Measurements from ENCODE around the gene CUL7. TPM values are rescaled to one million over a fixed set of nuclear protein-coding genes. Genes with fewer than 3 reads are reported as not detected.

The CUL7 gene
- 19.6 and 39.2 TPM in 2 replicates for total RNA-seq (2014; rRNA removed; shearing (Covaris generic))

DNA sequence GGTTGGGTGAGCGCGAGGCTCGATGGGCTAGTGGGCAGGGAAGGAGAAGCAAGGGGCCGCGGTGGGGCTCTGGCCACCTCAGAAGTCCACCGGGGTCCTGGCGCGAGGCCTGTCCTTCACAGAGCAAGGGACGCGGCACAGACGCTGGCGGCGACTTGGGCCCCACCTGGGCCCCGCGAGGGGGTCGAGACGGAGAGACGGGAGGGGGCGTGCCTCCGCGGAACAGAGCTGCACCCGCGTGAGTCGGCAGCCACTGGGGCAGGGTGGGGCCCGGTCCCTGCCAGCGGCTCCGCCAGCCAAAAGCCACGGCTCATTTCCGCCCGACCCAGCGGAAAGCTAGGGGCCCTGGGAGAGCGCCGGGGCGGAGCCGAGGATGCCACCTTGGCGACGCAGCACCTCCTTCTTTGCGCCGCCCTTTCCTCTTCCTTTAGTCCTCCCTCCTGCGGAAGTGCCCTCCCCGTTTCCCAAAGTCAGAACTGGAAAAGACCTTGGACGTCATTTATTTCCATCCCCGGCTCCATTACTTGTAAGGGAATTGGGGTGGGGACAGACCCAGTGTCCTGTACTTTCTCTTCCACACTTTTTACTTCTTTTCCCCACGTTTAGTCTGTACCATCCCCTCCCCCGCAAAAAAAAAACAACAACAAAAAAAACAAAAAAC lies at the start of gene CUL7:
Gene CUL7, minus strand, starts transcription at position 307 of the 661 bp plus-strand sequence. CDS start 1,063 bp downstream, outside the sequence.
- no peaks in the 10 kb centered on the region for H3K27me3 ChIP-seq (ENCODE audit: control insufficient read depth, insufficient read depth, low read length)
- peaks cover 20% of the 10 kb centered on the region for H3K36me3 ChIP-seq (replicated peaks; ENCODE audit: control insufficient read depth, insufficient read depth, low read length)
- H3K4me3 ChIP-seq (ENCODE audit: insufficient read depth, low read depth, low read length) = peak within 1 kb of the TSS; percentile 90
- DNase-seq = peak; percentile 99

DNA sequence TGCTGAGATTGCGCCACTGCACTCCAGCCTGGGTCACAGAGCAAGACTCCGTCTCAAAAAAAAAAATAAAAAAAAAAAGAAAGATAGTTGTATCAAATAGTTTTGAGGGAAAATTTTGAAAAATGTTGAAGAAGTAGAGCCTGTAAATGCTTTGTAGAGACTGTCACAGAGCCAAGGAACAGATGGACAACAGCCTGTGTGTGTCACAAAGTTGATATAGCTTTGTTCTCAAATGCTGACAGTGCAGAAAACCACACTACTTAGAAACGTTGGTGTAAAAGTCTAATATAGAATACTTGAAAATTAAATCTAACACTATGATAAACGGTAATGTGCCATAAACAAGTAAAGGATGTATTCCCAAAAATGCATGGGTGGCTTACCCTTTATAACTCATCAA lies 47.8 kb upstream of the CUL7 start:
- Histone ChIP-seq H3K4me3 (ENCODE audit: insufficient read depth, low read depth, low read length) (no peak overlapping the region), H3K36me3 (replicated peaks; ENCODE audit: control insufficient read depth, insufficient read depth, low read length) (no peaks in the 10 kb centered on the region), H3K27me3 (ENCODE audit: control insufficient read depth, insufficient read depth, low read length) (no peaks in the 10 kb centered on the region)
- DNase-seq = no peak

DNA sequence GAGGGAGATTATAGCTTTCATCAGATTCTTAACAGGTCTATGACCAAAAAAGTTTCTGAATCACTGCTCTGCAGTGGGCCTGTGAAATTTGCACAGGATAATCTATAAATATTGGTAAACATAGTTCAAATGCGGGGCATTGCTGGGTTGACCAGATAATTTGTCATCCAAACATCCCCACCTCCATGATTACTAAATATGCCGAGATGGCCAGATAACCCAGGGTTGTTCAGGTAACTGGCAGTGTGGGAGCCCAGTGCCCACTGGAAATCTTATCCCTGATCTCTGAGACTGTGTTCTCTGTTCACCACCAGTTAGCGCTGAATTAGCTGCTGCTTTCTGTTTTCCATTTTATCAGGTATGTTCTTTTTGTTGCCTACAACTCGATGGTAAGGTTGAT lies 43.9 kb upstream of the CUL7 start:
- DNase-seq = peak; percentile 7
- no peaks in the 10 kb centered on the region for H3K27me3 ChIP-seq (ENCODE audit: control insufficient read depth, insufficient read depth, low read length)
- no peaks in the 10 kb centered on the region for H3K36me3 ChIP-seq (replicated peaks; ENCODE audit: control insufficient read depth, insufficient read depth, low read length)
- H3K4me3 ChIP-seq (ENCODE audit: insufficient read depth, low read depth, low read length) = no peak overlapping the region

DNA sequence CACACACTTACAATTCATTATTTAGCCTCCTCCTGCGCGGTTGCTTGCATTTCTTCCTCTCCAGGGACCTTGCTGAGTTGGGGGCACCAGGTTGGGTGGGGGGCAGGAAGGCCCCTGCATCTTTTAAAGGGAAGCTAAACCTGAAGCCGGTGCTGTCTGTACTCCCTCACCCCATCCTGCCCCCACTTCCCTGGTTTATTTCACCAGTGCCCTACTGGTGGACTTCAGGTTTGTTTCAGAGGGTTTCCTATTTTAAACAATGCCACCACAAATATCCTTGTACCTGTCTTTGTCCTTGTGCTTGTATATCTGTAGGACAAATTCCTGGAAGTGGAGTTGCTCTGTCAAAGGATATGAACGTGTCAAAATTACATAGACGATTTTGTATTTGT lies 43.4 kb upstream of the CUL7 start:
- Histone ChIP-seq H3K27me3 (ENCODE audit: control insufficient read depth, insufficient read depth, low read length) (no peaks in the 10 kb centered on the region), H3K4me3 (ENCODE audit: insufficient read depth, low read depth, low read length) (no peak overlapping the region), H3K36me3 (replicated peaks; ENCODE audit: control insufficient read depth, insufficient read depth, low read length) (no peaks in the 10 kb centered on the region)
- peak; percentile 38 for DNase-seq

DNA sequence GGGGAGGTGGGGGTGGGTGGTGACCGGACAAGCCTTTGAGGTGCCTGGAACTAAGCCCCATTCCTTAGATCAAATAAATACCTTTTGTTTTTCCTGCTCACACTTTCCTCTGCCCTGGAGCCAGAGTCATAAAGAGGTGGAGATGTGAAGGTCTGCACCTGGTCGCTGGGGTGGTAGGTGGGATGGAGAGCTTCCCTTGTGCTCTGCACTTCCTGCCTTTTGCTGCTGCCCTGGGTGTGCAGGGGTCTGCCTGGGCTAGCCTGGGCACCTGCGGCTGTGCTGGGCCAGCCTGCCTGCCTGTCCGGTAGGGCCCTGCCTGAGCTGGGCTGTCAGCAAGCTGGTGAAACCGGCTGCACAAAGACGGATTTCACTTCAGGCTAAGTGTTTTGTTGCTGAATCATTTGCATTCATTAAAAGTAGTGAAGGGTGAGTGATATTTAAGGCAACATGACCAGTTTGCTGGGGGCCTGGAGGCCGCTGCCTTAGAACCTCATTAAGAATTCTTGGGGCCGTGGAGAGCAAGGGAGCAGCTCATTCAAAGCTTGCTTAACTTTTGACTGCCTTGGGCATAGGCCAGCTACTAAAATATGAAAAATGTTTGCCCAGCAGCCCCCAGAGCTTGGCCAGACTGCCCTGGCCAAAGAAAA lies 42.9 kb upstream of the CUL7 start:
- no peaks in the 10 kb centered on the region for H3K36me3 ChIP-seq (replicated peaks; ENCODE audit: control insufficient read depth, insufficient read depth, low read length)
- H3K4me3 ChIP-seq (ENCODE audit: insufficient read depth, low read depth, low read length) = no peak overlapping the region
- DNase-seq = peak; percentile 62
- no peaks in the 10 kb centered on the region for H3K27me3 ChIP-seq (ENCODE audit: control insufficient read depth, insufficient read depth, low read length)

DNA sequence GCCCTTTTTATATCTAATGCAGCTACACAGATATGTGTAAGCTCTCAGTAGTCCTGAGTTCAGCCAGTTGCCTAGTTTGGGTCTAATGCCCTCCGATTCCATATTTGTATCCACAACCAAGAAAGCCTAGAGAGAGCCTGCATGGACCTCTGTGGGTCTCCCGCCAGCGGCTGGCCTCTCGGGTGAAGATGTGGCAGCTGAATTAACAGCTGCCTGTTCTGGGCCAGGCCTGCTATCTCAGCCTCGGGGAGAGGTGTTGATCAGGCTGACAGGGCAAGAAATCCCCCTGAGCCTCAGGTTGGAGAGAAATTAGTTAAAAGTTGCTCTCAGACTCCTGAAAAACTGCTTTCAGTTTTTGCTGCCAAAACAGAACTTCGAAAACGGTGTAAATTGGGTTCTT lies 42.3 kb upstream of the CUL7 start:
- no peak overlapping the region for H3K4me3 ChIP-seq (ENCODE audit: insufficient read depth, low read depth, low read length)
- no peaks in the 10 kb centered on the region for H3K36me3 ChIP-seq (replicated peaks; ENCODE audit: control insufficient read depth, insufficient read depth, low read length)
- no peaks in the 10 kb centered on the region for H3K27me3 ChIP-seq (ENCODE audit: control insufficient read depth, insufficient read depth, low read length)
- peak; percentile 29 for DNase-seq

DNA sequence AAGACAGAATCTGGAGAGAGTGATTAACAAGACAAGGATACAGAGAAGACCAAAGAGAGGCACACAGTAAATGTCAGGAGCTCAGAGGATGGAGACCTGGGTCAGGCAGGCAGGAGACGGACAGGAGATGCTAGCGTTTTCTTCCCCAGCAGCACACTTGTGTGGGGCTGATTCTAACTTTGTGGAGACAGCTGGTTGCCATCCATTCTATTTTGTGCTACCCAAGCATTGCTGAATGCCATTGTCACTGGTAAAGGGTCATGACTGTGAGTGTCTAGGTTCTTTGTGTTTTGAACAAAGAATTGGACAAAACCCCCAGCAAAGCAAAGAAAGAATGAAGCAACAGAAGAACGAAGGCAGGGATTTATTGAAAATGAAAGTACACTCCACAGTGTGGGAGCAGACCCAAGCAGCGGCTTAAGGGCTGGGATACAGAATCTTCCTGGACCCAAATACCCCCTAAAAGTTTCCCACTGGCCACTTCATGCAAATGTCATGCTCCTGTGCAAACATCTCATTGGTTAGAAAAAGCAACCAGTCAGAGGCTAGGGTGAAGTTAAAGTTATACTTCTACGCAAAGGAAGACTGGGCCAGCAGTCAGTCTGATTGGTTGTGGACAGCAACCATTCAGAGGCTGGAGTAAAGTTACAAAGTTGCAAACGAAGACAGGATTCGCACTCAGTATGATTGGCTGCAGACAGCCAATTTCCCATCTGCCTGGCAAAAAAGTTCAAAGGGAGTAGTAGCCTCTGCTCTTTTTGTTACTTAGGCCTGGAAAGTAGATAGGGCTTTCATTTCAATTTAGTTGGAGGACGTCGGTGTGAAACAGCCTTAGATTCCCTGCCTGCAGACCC lies 40.0 kb upstream of the CUL7 start:
- H3K36me3 ChIP-seq (replicated peaks; ENCODE audit: control insufficient read depth, insufficient read depth, low read length) = no peaks in the 10 kb centered on the region
- no peaks in the 10 kb centered on the region for H3K27me3 ChIP-seq (ENCODE audit: control insufficient read depth, insufficient read depth, low read length)
- no peak overlapping the region for H3K4me3 ChIP-seq (ENCODE audit: insufficient read depth, low read depth, low read length)
- DNase-seq = peak; percentile 31

DNA sequence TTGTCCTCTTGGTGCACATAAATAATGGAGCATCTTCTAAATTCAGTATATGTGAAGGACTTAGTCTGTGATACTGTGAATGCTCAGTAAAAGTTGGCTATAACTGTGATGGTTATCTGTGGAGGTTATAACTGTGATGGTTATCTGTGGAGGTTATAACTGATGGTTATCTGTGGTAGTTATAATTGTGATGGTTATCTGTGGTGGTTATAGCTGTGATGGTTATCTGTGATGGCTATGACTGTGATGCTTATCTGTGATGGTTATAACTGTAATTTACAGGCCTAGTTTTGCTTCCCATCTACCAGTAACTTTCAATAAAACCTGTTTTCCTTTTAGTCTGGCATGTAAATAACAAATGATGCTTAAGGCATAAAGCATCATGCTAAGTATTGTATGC lies 39.0 kb upstream of the CUL7 start:
- Histone ChIP-seq H3K4me3 (ENCODE audit: insufficient read depth, low read depth, low read length) (no peak overlapping the region), H3K27me3 (ENCODE audit: control insufficient read depth, insufficient read depth, low read length) (no peaks in the 10 kb centered on the region), H3K36me3 (replicated peaks; ENCODE audit: control insufficient read depth, insufficient read depth, low read length) (no peaks in the 10 kb centered on the region)
- DNase-seq = no peak

DNA sequence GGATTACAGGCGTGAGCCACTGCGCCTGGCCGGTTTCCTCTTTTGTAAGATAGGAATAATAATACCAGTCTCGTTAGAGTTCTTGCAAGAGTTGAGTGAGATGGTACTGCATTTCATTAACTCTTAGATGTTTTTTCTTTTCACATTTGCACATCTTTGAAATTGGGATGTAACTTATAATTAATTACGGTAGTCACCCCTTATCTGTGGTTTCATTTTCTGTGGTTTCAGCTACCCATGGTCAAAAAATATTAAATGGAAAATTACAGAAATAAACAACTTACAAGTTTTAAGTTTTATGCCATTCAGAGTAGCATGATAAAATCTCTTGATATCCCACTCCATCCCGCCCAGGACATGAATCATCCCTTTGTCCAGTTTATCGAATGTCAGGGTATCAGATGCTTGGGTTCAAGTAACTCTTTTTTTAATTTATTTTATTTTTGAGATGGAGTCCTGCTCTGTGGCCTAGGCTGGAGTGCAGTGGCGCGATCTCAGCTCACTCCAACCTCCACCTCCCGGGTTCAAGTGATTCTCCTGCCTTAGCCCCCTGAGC lies 37.9 kb upstream of the CUL7 start:
- Histone ChIP-seq H3K27me3 (ENCODE audit: control insufficient read depth, insufficient read depth, low read length) (no peaks in the 10 kb centered on the region), H3K4me3 (ENCODE audit: insufficient read depth, low read depth, low read length) (no peak overlapping the region), H3K36me3 (replicated peaks; ENCODE audit: control insufficient read depth, insufficient read depth, low read length) (no peaks in the 10 kb centered on the region)
- DNase-seq = no peak

DNA sequence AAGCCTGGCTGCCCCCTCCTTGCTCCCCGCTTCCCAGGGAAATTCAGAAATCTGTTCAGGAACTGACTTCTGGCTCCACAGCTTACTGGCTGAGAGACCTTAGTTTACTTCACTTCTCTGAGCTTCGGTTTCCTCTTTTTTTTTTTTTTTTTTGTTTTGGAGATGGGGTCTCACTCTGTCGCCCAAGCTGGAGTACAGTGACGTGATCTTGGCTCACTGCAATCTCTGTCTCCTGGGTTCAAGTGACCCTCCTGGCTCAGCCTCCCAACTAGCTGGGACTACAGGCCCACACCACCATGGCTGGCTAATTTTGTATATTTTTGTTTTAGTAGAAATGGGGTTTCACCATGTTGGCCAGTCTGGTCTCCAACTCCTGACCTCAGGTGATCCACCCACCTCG lies 37.4 kb upstream of the CUL7 start:
- Histone ChIP-seq H3K4me3 (ENCODE audit: insufficient read depth, low read depth, low read length) (no peak overlapping the region), H3K36me3 (replicated peaks; ENCODE audit: control insufficient read depth, insufficient read depth, low read length) (no peaks in the 10 kb centered on the region), H3K27me3 (ENCODE audit: control insufficient read depth, insufficient read depth, low read length) (no peaks in the 10 kb centered on the region)

DNA sequence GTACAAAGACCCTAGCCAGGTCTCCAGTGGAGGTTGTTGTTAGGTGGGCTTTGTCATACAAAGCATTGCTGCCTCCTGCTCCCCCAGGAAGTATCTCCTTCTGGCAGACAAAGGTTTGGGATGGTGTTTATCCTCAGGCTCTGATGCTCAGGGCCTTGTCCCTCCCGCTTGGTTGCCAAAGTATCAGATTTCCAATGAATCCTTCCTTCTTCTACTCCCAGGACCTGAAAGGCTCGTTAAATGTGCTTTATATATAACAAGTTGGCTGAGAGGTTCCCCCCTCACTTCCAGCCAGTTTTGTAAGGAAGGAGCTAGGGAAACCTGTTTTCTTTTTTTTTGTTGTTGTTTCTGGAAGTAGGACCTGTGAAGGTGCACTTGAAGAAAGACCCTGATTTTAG lies 36.9 kb upstream of the CUL7 start:
- Histone ChIP-seq H3K36me3 (replicated peaks; ENCODE audit: control insufficient read depth, insufficient read depth, low read length) (no peaks in the 10 kb centered on the region), H3K27me3 (ENCODE audit: control insufficient read depth, insufficient read depth, low read length) (no peaks in the 10 kb centered on the region), H3K4me3 (ENCODE audit: insufficient read depth, low read depth, low read length) (no peak overlapping the region)
- peak; percentile 67 for DNase-seq

More for the DNA sequence above, 37.4 kb upstream of the CUL7 start:
- DNase-seq = no peak

DNA sequence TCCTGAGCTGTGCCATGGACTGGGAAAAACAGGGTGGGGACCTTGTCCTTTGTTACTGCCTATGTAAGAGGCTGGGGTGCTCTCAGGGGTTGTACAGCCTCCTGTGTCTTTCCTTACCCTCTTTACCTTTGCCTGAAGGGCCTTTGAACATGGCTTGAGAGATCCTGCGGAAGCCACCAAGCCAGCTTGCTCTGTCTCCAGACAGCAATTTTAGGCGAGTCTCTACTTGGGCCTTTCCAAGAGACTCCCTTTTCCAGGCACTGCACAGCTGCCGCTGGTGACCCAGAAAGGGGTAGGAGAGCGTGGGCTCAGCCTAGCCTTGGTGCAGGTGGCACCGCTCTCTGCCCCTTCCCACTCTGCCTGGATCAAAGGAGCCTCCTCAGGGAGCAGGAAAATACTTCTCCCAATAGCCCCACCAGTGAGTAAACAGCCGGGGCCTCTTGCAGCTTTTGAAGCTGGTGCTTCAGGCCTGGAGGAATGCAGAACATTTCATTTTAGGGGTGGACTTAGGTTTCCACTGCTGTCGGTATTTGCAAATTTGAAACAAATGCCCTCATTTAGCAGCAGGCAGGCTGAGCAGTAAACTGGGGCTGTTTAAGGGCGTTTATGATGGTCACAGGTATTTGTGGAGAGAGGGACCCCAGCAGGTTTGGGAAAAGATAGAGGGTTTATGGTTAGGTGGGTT lies 36.4 kb upstream of the CUL7 start:
- Histone ChIP-seq H3K4me3 (ENCODE audit: insufficient read depth, low read depth, low read length) (no peak overlapping the region), H3K27me3 (ENCODE audit: control insufficient read depth, insufficient read depth, low read length) (no peaks in the 10 kb centered on the region), H3K36me3 (replicated peaks; ENCODE audit: control insufficient read depth, insufficient read depth, low read length) (no peaks in the 10 kb centered on the region)
- DNase-seq = peak; percentile 44

DNA sequence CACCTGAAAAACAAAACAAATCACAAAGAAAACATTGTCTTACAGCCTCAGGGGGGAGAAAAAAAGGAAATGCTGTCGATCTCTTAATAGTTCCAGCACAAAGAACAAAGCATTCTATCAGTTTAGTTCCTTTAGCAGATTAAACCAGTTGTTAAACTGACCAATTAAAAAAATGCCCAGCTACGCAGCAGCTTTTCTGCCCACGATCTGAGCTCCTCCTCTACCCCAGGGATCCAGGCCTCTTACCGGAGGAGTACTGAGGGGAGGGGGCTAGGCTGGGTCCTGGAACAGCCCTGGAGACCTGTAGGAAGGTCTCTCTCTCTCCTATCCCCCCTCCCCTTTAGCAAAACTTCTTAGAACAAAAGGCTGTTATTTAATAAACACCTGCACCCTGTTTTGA lies 35.8 kb upstream of the CUL7 start:
- Histone ChIP-seq H3K36me3 (replicated peaks; ENCODE audit: control insufficient read depth, insufficient read depth, low read length) (no peaks in the 10 kb centered on the region), H3K4me3 (ENCODE audit: insufficient read depth, low read depth, low read length) (no peak overlapping the region), H3K27me3 (ENCODE audit: control insufficient read depth, insufficient read depth, low read length) (no peaks in the 10 kb centered on the region)
- DNase-seq = peak; percentile 74

DNA sequence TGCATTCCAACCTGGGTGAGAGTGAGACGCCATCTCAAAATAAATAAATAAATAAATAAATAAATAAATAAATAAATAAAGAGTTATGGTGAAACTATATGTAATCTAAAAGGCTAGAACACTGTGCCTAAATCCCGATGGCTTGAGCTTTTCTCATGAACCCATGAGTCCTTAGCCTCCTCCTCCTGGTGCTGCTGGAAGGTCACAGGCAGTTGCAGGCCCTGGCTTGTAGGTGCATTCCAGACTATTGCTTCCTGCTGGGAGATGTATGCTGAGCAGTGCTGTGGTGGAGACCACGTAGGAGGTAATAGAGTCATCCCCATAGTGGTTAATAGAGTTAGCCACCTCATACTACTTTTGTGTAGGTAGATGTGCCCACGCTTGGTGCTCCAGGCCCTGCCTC lies 35.0 kb upstream of the CUL7 start:
- Histone ChIP-seq H3K36me3 (replicated peaks; ENCODE audit: control insufficient read depth, insufficient read depth, low read length) (no peaks in the 10 kb centered on the region), H3K4me3 (ENCODE audit: insufficient read depth, low read depth, low read length) (no peak overlapping the region)
- DNase-seq = peak; percentile 30

More for the DNA sequence above, 35.0 kb upstream of the CUL7 start:
- no peaks in the 10 kb centered on the region for H3K27me3 ChIP-seq (ENCODE audit: control insufficient read depth, insufficient read depth, low read length)

All from H7 (cell line).